Natural killer cell (primary cell): ENCODE measurements around the gene CRYBA2. TPM values are rescaled to one million over a fixed set of nuclear protein-coding genes. Genes with fewer than 3 reads are reported as not detected.

ENCODE experiments used
- ATAC-seq, 3 donors: fragments of 150-1000 bp in 2 of 3; fragments of 200-7000 bp in 1 of 3; cut with Tn5 transposase; 1 replicate in 1 of 3; 2 replicates in 2 of 3; pipeline ENCODE4 v1.10.0; 2021; ENCODE audit warnings: mild to moderate bottlenecking in 2 of 3, moderate library complexity in 2 of 3
- DNase-seq, 2 donors: peaks; one replicate each; pipeline versions ENCODE4 v3.0.0 to v3.0.0-alpha.2; 2013 to 2021; ENCODE audit warnings: mixed read lengths in 1 of 2
- H3K27ac ChIP-seq: one replicate; pipeline ENCODE4 v1.5.1; 2013; ENCODE audit warnings: mild to moderate bottlenecking, low read length
- H3K27me3 ChIP-seq: one replicate; pipeline ENCODE4 v1.6.1; 2013; ENCODE audit warnings: low read length; ENCODE audit not compliant: control insufficient read depth, insufficient read depth
- H3K36me3 ChIP-seq: one replicate; pipeline ENCODE4 v1.6.1; 2013; ENCODE audit warnings: low read length; ENCODE audit not compliant: control insufficient read depth, insufficient read depth
- H3K4me1 ChIP-seq: one replicate; pipeline ENCODE4 v1.6.1; 2013; ENCODE audit warnings: low read length; ENCODE audit not compliant: control insufficient read depth, insufficient read depth
- H3K4me3 ChIP-seq: one replicate; pipeline ENCODE4 v1.5.1; 2013; ENCODE audit warnings: low read length
- H3K9me3 ChIP-seq: one replicate; pipeline ENCODE4 v1.6.1; 2013; ENCODE audit warnings: low read length; ENCODE audit not compliant: control insufficient read depth, insufficient read depth
- H3K27ac Mint-ChIP-seq, 2 donors: one replicate each; pipeline ENCODE4 v1.8.0; 2022; ENCODE audit warnings: mild to moderate bottlenecking in 2 of 2, mixed read lengths in 2 of 2, moderate library complexity in 1 of 2
- H3K27me3 Mint-ChIP-seq, 2 donors: one replicate each; pipeline ENCODE4 v1.8.0; 2022; ENCODE audit warnings: low read depth in 2 of 2, mixed read lengths in 2 of 2
- H3K36me3 Mint-ChIP-seq: one replicate; pipeline ENCODE4 v1.8.0; 2022; ENCODE audit warnings: mixed read lengths
- H3K4me1 Mint-ChIP-seq, 2 donors: one replicate each; pipeline ENCODE4 v1.8.0; 2022; ENCODE audit warnings: mixed read lengths in 2 of 2
- H3K4me3 Mint-ChIP-seq: one replicate; pipeline ENCODE4 v1.8.0; 2022; ENCODE audit warnings: mild to moderate bottlenecking, moderate library complexity, mixed read lengths
- H3K9me3 Mint-ChIP-seq, 2 donors: one replicate each; pipeline ENCODE4 v1.8.0; 2022; ENCODE audit warnings: mixed read lengths in 2 of 2
- CTCF ChIP-seq: fragments of 200-600 bp; IDR thresholded peaks from one replicate; pipeline ENCODE4 v1.8.0; 2022; ENCODE audit warnings: antibody characterized with exemption
- WGBS: methylation state at CpG from one replicate; pipeline ENCODE4 v1.1.7; 2013; ENCODE audit warnings: missing lambda C conversion rate; ENCODE audit not compliant: insufficient coverage; 5-methylcytosine and 5-hydroxymethylcytosine counted together
- intact Hi-C: fragments of 100-400 bp; cut with micrococcal nuclease; formaldehyde crosslinking; loops from one replicate; pipeline ENCODE4 v1.14.2; 2022
- total RNA-seq, 4 donors: library from RNA; stranded (reverse); fragments of 120-200 nt in 1 of 4; gene quantifications; one replicate each; pipeline versions ENCODE4 v1.2.3 to v1.2.4, GENCODE V29; 2013 to 2022

Gene CRYBA2
- total RNA-seq: not detected
- total RNA-seq (2013): not detected

- DNase-seq (peak in 1 of 2 donors; percentile 21), ATAC-seq (no peak)
- H3K36me3 ChIP-seq: no peaks in the 10 kb centered on the region
- H3K36me3 Mint-ChIP-seq: no peaks in the 10 kb centered on the region
- H3K27ac Mint-ChIP-seq: no peak within 1 kb of the TSS
- no peak for TF ChIP-seq CTCF
- H3K27me3 Mint-ChIP-seq: peaks cover 63 to 76% of the 10 kb centered on the region in 2 donors
- peaks cover 39% of the 10 kb centered on the region for H3K27me3 ChIP-seq
- H3K4me1 Mint-ChIP-seq: peaks cover 0 to 5% of the 10 kb centered on the region in 2 donors
- no peaks in the 10 kb centered on the region for H3K9me3 ChIP-seq
- intact Hi-C loops: no loop called here
- 2% methylated on average over 88 of the region's 88 CpGs for WGBS
- no peaks in the 10 kb centered on the region for H3K9me3 Mint-ChIP-seq
- no peak within 1 kb of the TSS for H3K4me3 Mint-ChIP-seq
- H3K4me1 ChIP-seq: peaks cover 7% of the 10 kb centered on the region
- no peak within 1 kb of the TSS for H3K4me3 ChIP-seq
- no peak within 1 kb of the TSS for H3K27ac ChIP-seq
Measured at GRCh38 chr2:218993345-218994315, at the start of gene CRYBA2. Gene CRYBA2, minus strand, starts transcription at chr2:218993422. Its CDS starts 246 bp downstream, at chr2:218993176.

GRCh38 chr2:219042750-219043149 lies 49.5 kb upstream of the CRYBA2 start:
- peaks cover 5% of the 10 kb centered on the region for H3K4me1 ChIP-seq
- H3K27me3 ChIP-seq: peaks cover 19% of the 10 kb centered on the region
- H3K36me3 ChIP-seq: no peaks in the 10 kb centered on the region
- WGBS: 74% methylated on average over 2 of the region's 2 CpGs
- H3K27ac ChIP-seq: no peak overlapping the region
- intact Hi-C loops: no loop called here
- no peak for DNase-seq
- Mint-ChIP-seq H3K27ac (no peak overlapping the region), H3K27me3 (peaks cover 46 to 75% of the 10 kb centered on the region in 2 donors), H3K36me3 (no peaks in the 10 kb centered on the region), H3K9me3 (no peaks in the 10 kb centered on the region), H3K4me1 (peaks cover 8 to 12% of the 10 kb centered on the region in 2 donors), H3K4me3 (no peak overlapping the region)
- ATAC-seq: no peak
- H3K4me3 ChIP-seq: no peak overlapping the region
- TF ChIP-seq CTCF: no peak
- no peaks in the 10 kb centered on the region for H3K9me3 ChIP-seq

- ATAC-seq (no peak), DNase-seq (no peak)
- H3K4me3 Mint-ChIP-seq: no peak overlapping the region
- H3K4me1 Mint-ChIP-seq: peaks cover 8 to 12% of the 10 kb centered on the region in 2 donors
- peaks cover 5% of the 10 kb centered on the region for H3K4me1 ChIP-seq
- H3K27ac Mint-ChIP-seq: no peak overlapping the region
- H3K27me3 ChIP-seq: peaks cover 19% of the 10 kb centered on the region
- H3K4me3 ChIP-seq: no peak overlapping the region
- peaks cover 47 to 75% of the 10 kb centered on the region in 2 donors for H3K27me3 Mint-ChIP-seq
- TF ChIP-seq CTCF: no peak
- intact Hi-C loops: no loop called here
- H3K27ac ChIP-seq: no peak overlapping the region
- H3K36me3 ChIP-seq: no peaks in the 10 kb centered on the region
- no peaks in the 10 kb centered on the region for H3K9me3 ChIP-seq
- 78% methylated on average over 4 of the region's 4 CpGs for WGBS
- no peaks in the 10 kb centered on the region for H3K9me3 Mint-ChIP-seq
- H3K36me3 Mint-ChIP-seq: no peaks in the 10 kb centered on the region
Measured at GRCh38 chr2:219042157-219042556, 48.9 kb upstream of the CRYBA2 start.
